Sigmoid colon (tissue), 3 donors: ENCODE data around the gene CAPSL.

Experiments
- POLR2A ChIP-seq, 2 donors: fragments of 450-650 bp; IDR thresholded peaks; one replicate each; pipeline ENCODE4 v1.6.1; 2016; ENCODE audit warnings: antibody characterized with exemption in 2 of 2, mild to moderate bottlenecking in 2 of 2, moderate library complexity in 2 of 2
- TF ChIP-seq, protein P1 (sequence below), 4 experiments: fragments of 450-650 bp in 3 of 4; fragments of 200-600 bp in 1 of 4; IDR thresholded peaks; one replicate each; pipeline ENCODE4 v1.5.1; 2016 to 2019; ENCODE audit warnings: antibody characterized with exemption in 4 of 4, mild to moderate bottlenecking in 3 of 4, moderate library complexity in 2 of 4

- TF ChIP-seq POLR2A (IDR thresholded peaks at IDR 0.05), result no peak
- TF ChIP-seq, protein P1, sequence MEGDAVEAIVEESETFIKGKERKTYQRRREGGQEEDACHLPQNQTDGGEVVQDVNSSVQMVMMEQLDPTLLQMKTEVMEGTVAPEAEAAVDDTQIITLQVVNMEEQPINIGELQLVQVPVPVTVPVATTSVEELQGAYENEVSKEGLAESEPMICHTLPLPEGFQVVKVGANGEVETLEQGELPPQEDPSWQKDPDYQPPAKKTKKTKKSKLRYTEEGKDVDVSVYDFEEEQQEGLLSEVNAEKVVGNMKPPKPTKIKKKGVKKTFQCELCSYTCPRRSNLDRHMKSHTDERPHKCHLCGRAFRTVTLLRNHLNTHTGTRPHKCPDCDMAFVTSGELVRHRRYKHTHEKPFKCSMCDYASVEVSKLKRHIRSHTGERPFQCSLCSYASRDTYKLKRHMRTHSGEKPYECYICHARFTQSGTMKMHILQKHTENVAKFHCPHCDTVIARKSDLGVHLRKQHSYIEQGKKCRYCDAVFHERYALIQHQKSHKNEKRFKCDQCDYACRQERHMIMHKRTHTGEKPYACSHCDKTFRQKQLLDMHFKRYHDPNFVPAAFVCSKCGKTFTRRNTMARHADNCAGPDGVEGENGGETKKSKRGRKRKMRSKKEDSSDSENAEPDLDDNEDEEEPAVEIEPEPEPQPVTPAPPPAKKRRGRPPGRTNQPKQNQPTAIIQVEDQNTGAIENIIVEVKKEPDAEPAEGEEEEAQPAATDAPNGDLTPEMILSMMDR (IDR thresholded peaks at IDR 0.05), result no peak
Measured at GRCh38 chr5:35894131-35894530, 44.3 kb downstream of the CAPSL start.
